ENCODE measurements around the gene LRFN5. TPM values are rescaled to one million over a fixed set of nuclear protein-coding genes. Genes with fewer than 3 reads are reported as not detected.

LRFN5 gene
- polyA plus RNA-seq, 3 donors: not detected

GRCh38 chr14:41782511-41782910, 175.8 kb downstream of the LRFN5 start:
- Histone ChIP-seq H4K20me1 (ENCODE audit: insufficient read depth, low read length) (no peaks in the 10 kb centered on the region), H3K36me3 (replicated peaks in 1 of 2; ENCODE audit: control insufficient read depth in 1 of 2, insufficient read depth in 2 of 2, low read length in 2 of 2) (no peaks in the 10 kb centered on the region), H2AFZ (ENCODE audit: insufficient read depth, low read depth, low read length, poor library complexity, severe bottlenecking) (no peak overlapping the region), H3K4me3 (replicated peaks in 1 of 3; ENCODE audit: low read depth in 2 of 3, low read length in 3 of 3) (no peak overlapping the region), H3K4me1 (ENCODE audit: control insufficient read depth in 1 of 2, insufficient read depth in 2 of 2, low read length in 2 of 2) (no peaks in the 10 kb centered on the region), H3K27ac (ENCODE audit: low read depth in 1 of 2, low read length in 2 of 2) (no peak overlapping the region), H3K79me2 (ENCODE audit: insufficient read depth, low read length) (no peaks in the 10 kb centered on the region), H3K9me3 (replicated peaks in 1 of 2; ENCODE audit: control insufficient read depth in 1 of 2, insufficient read depth in 1 of 2, low read length in 2 of 2) (no peaks in the 10 kb centered on the region), H3K27me3 (ENCODE audit: control insufficient read depth in 2 of 2, insufficient read depth in 2 of 2, low read length in 2 of 2) (no peaks in the 10 kb centered on the region), H3K9ac (ENCODE audit: insufficient read depth, low read length, poor library complexity, severe bottlenecking) (no peak overlapping the region), H3K4me2 (replicated peaks; ENCODE audit: extremely low read depth, low read length, poor library complexity, severe bottlenecking) (no peak overlapping the region)
- Mint-ChIP-seq H3K27me3 (ENCODE audit: low read depth in 3 of 3) (no peaks in the 10 kb centered on the region), H3K9me3 (no peaks in the 10 kb centered on the region), H3K36me3 (no peaks in the 10 kb centered on the region), H3K4me1 (no peaks in the 10 kb centered on the region), H3K27ac (no peak overlapping the region), H3K4me3 (no peak overlapping the region)
- no peak for DNase-seq
- no peak for TF ChIP-seq CTCF (IDR thresholded peaks at IDR 0.05)
- intact Hi-C loops (cut with micrococcal nuclease): no loop called here

DNA sequence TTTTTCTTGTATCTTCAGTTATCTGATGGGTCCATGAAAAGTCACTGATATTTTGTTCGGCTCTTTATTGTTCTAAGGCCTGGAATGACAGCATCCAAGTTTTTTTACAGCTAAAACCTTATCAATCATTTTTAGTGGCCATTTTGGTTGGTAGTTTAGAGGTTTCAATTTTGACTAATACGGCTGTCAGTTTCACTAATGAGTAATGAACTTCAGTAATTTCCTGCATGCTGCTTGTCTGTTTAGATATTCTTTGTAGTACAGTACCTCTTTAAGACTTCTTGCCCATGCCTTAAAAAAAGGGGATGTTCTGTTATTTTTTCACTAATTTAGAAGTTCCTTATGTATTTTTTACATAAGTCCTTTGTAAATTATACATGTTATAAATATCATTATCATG, 176.7 kb downstream of the LRFN5 start:
- no CpG with 5 or more reads among the region's 2 CpGs for WGBS (ENCODE audit: insufficient coverage)
- Histone ChIP-seq H2AFZ (ENCODE audit: insufficient read depth, low read depth, low read length, poor library complexity, severe bottlenecking) (no peak overlapping the region), H3K4me3 (replicated peaks in 1 of 3; ENCODE audit: low read depth in 2 of 3, low read length in 3 of 3) (no peak overlapping the region), H3K4me1 (ENCODE audit: control insufficient read depth in 1 of 2, insufficient read depth in 2 of 2, low read length in 2 of 2) (no peaks in the 10 kb centered on the region), H3K4me2 (replicated peaks; ENCODE audit: extremely low read depth, low read length, poor library complexity, severe bottlenecking) (no peak overlapping the region), H3K9ac (ENCODE audit: insufficient read depth, low read length, poor library complexity, severe bottlenecking) (no peak overlapping the region), H3K9me3 (replicated peaks in 1 of 2; ENCODE audit: control insufficient read depth in 1 of 2, insufficient read depth in 1 of 2, low read length in 2 of 2) (no peaks in the 10 kb centered on the region), H3K27me3 (ENCODE audit: control insufficient read depth in 2 of 2, insufficient read depth in 2 of 2, low read length in 2 of 2) (no peaks in the 10 kb centered on the region), H3K36me3 (replicated peaks in 1 of 2; ENCODE audit: control insufficient read depth in 1 of 2, insufficient read depth in 2 of 2, low read length in 2 of 2) (no peaks in the 10 kb centered on the region), H3K79me2 (ENCODE audit: insufficient read depth, low read length) (no peaks in the 10 kb centered on the region), H3K27ac (ENCODE audit: low read depth in 1 of 2, low read length in 2 of 2) (no peak overlapping the region), H4K20me1 (ENCODE audit: insufficient read depth, low read length) (no peaks in the 10 kb centered on the region)
- H3K27ac Mint-ChIP-seq: no peak overlapping the region
- no peak overlapping the region for H3K4me3 Mint-ChIP-seq
- intact Hi-C loops (cut with micrococcal nuclease): no loop called here
- H3K4me1 Mint-ChIP-seq: no peaks in the 10 kb centered on the region
- DNase-seq: no peak
- H3K27me3 Mint-ChIP-seq (ENCODE audit: low read depth in 3 of 3): no peaks in the 10 kb centered on the region
- H3K36me3 Mint-ChIP-seq: no peaks in the 10 kb centered on the region
- TF ChIP-seq CTCF (IDR thresholded peaks at IDR 0.05): no peak
- no peaks in the 10 kb centered on the region for H3K9me3 Mint-ChIP-seq
